Ascending aorta (tissue), 2 donors: Measurements from ENCODE around the gene RNASE8. TPM values are rescaled to one million over a fixed set of nuclear protein-coding genes. Genes with fewer than 3 reads are reported as not detected.

Source experiments
- DNase-seq, 2 donors: peaks; one replicate each; pipeline ENCODE4 v3.0.0-alpha.2; 2019; ENCODE audit warnings: low spot score in 2 of 2
- H3K27ac ChIP-seq, 2 donors: fragments of 200-600 bp; sonication (generic); one replicate each; pipeline ENCODE4 v1.5.1; 2016 to 2017; ENCODE audit warnings: mild to moderate bottlenecking in 1 of 2
- H3K27me3 ChIP-seq: fragments of 200-600 bp; sonication (generic); one replicate; pipeline ENCODE4 v1.5.1; 2017
- H3K36me3 ChIP-seq, 2 donors: fragments of 200-600 bp; sonication (generic); one replicate each; pipeline ENCODE4 v1.5.1; 2016
- H3K4me1 ChIP-seq, 2 donors: fragments of 200-600 bp; sonication (generic); one replicate each; pipeline ENCODE4 v1.5.1; 2016 to 2017; ENCODE audit warnings: mild to moderate bottlenecking in 1 of 2
- H3K4me3 ChIP-seq, 2 donors: fragments of 200-600 bp; sonication (generic); one replicate each; pipeline ENCODE4 v1.5.1; 2016 to 2017; ENCODE audit warnings: mild to moderate bottlenecking in 1 of 2
- H3K9me3 ChIP-seq, 2 donors: fragments of 200-600 bp; sonication (generic); one replicate each; pipeline ENCODE4 v1.5.1; 2016
- CTCF ChIP-seq, 3 experiments: fragments of 200-600 bp in 2 of 3; fragments of 450-650 bp in 1 of 3; sonication (generic) in 2 of 3; IDR thresholded peaks; one replicate each; pipeline ENCODE4 v1.5.1; 2016 to 2019; ENCODE audit warnings: antibody characterized with exemption in 3 of 3, mild to moderate bottlenecking in 1 of 3, moderate library complexity in 1 of 3
- intact Hi-C: fragments of 100-400 bp; cut with DNase I; formaldehyde crosslinking; loops from one replicate; pipeline ENCODE4 v1.15.1; 2023
- total RNA-seq: library from RNA; depleted of rRNA; stranded (reverse); fragments of >200 nt; gene quantifications from one replicate; pipeline ENCODE4 v1.1.0, GENCODE V29; 2016

RNASE8 gene
- total RNA-seq, 1 donor from 2014 or later: not detected

- no peak for TF ChIP-seq CTCF (IDR thresholded peaks at IDR 0.05)
- Histone ChIP-seq H3K27me3 (no peaks in the 10 kb centered on the region), H3K36me3 (no peaks in the 10 kb centered on the region), H3K4me1 (peaks cover 0 to 15% of the 10 kb centered on the region in 2 donors), H3K4me3 (peak overlapping the region in 1 of 2 donors; percentile 20), H3K9me3 (no peaks in the 10 kb centered on the region), H3K27ac (peak overlapping the region; percentile 6 to 63)
- DNase-seq: no peak
- intact Hi-C loops: loop anchor here (5.0 to 10.0 kb wide), 2 partner anchors 249 to 279 kb away; partner anchors contain the start of gene SUPT16H
Measured at GRCh38 chr14:21106176-21106497, 48.5 kb downstream of the RNASE8 start.

- intact Hi-C loops: loop anchor here (5.0 to 10.0 kb wide), 2 partner anchors 249 to 278 kb away; partner anchors contain the start of gene SUPT16H
- Histone ChIP-seq H3K27me3 (no peaks in the 10 kb centered on the region), H3K9me3 (no peaks in the 10 kb centered on the region), H3K27ac (peak overlapping the region; percentile 45 to 63), H3K4me3 (peak overlapping the region in 1 of 2 donors; percentile 20), H3K36me3 (no peaks in the 10 kb centered on the region), H3K4me1 (peaks cover 0 to 15% of the 10 kb centered on the region in 2 donors)
- DNase-seq: peak; percentile 29 to 89
- TF ChIP-seq CTCF (IDR thresholded peaks at IDR 0.05): peak; percentile 71 to 94 (median 87)
Measured at GRCh38 chr14:21106498-21107282, 49.1 kb downstream of the RNASE8 start.

GRCh38 chr14:21107283-21107800, 49.7 kb downstream of the RNASE8 start:
- intact Hi-C loops: loop anchor here (5.0 to 10.0 kb wide), 2 partner anchors 250 to 277 kb away; partner anchors contain the start of gene SUPT16H
- no peaks in the 10 kb centered on the region for H3K27me3 ChIP-seq
- no peak for TF ChIP-seq CTCF (IDR thresholded peaks at IDR 0.05)

More at GRCh38 chr14:21107283-21107800, 49.7 kb downstream of the RNASE8 start:
- Histone ChIP-seq H3K9me3 (no peaks in the 10 kb centered on the region), H3K27ac (peak overlapping the region; percentile 38 to 45), H3K4me3 (no peak overlapping the region), H3K4me1 (peaks cover 0 to 15% of the 10 kb centered on the region in 2 donors), H3K36me3 (no peaks in the 10 kb centered on the region)
- no peak for DNase-seq

Other genes with a start within 250 kb of the RNASE8 start
- not detected for gene RNASE3, start 166.4 kb upstream of the RNASE8 start, total RNA-seq
- gene RNASE2, start 102.3 kb upstream of the RNASE8 start, total RNA-seq: not detected
- gene METTL17, start 67.8 kb upstream of the RNASE8 start, total RNA-seq: 38.8 TPM
- gene SLC39A2, start 58.5 kb upstream of the RNASE8 start, total RNA-seq: not detected
- 216 TPM for gene NDRG2, start 32.8 kb upstream of the RNASE8 start, total RNA-seq
- gene TPPP2, start 27.6 kb upstream of the RNASE8 start, total RNA-seq: not detected
- gene RNASE13, start 23.0 kb upstream of the RNASE8 start, total RNA-seq: not detected
- gene RNASE7, start 15.5 kb upstream of the RNASE8 start, total RNA-seq: not detected
- 64.8 TPM for gene ARHGEF40, start 12.5 kb downstream of the RNASE8 start, total RNA-seq
- 62.9 TPM for gene ZNF219, start 40.8 kb downstream of the RNASE8 start, total RNA-seq
- gene TMEM253, start 43.2 kb downstream of the RNASE8 start, total RNA-seq: not detected
- gene OR5AU1, start 98.2 kb downstream of the RNASE8 start, total RNA-seq: not detected
- gene HNRNPC, start 211.6 kb downstream of the RNASE8 start, total RNA-seq: 303 TPM
- not detected for gene RPGRIP1, start 222.3 kb downstream of the RNASE8 start, total RNA-seq